HepG2 (cell line): Measurements from ENCODE around the gene AFF4. TPM values are rescaled to one million over a fixed set of nuclear protein-coding genes. Genes with fewer than 3 reads are reported as not detected.

ENCODE experiments used
- ATF2 ChIP-seq: sonication (generic); formaldehyde crosslinking; IDR thresholded peaks from 2 replicates; pipeline ENCODE4 v1.4.0; 2020; ENCODE audit warnings: missing genetic modification reagents
- E2F1 ChIP-seq: sonication (generic); formaldehyde crosslinking; IDR thresholded peaks from 2 replicates; pipeline ENCODE4 v1.5.0; 2020; ENCODE audit warnings: missing genetic modification reagents
- FOSL1 ChIP-seq: sonication (generic); formaldehyde crosslinking; IDR thresholded peaks from 2 replicates; pipeline ENCODE4 v1.9.0; 2021; ENCODE audit warnings: missing genetic modification reagents, borderline replicate concordance
- HNRNPK ChIP-seq: fragments of 200-400 bp; formaldehyde crosslinking; IDR thresholded peaks from 2 replicates; pipeline ENCODE4 v1.6.1; 2018; ENCODE audit warnings: low read length, low read depth, moderate library complexity, mild to moderate bottlenecking; ENCODE audit not compliant: poor library complexity, severe bottlenecking
- KDM4B ChIP-seq: sonication (generic); formaldehyde crosslinking; IDR thresholded peaks from 2 replicates; pipeline ENCODE4 v1.4.0; 2020; ENCODE audit warnings: missing genetic modification reagents
- NFKBIZ ChIP-seq: IDR thresholded peaks from 2 replicates; pipeline ENCODE4 v1.6.1; 2018; ENCODE audit warnings: missing genetic modification reagents, missing compliant biosample characterization
- NR2F2 ChIP-seq: IDR thresholded peaks from 2 replicates; pipeline ENCODE4 v1.6.1; 2012; ENCODE audit warnings: low read depth, inconsistent platforms, borderline replicate concordance
- REPIN1 ChIP-seq: sonication (generic); formaldehyde crosslinking; IDR thresholded peaks from 2 replicates; pipeline ENCODE4 v1.8.0; 2022; ENCODE audit warnings: missing genetic modification reagents, low read depth, mild to moderate bottlenecking, borderline replicate concordance
- SAP130 ChIP-seq: IDR thresholded peaks from 2 replicates; pipeline ENCODE4 v1.6.1; 2016; ENCODE audit warnings: low read depth
- SCMH1 ChIP-seq: sonication (generic); formaldehyde crosslinking; IDR thresholded peaks from 2 replicates; pipeline ENCODE4 v1.9.0; 2021; ENCODE audit warnings: missing genetic modification reagents, mild to moderate bottlenecking, borderline replicate concordance
- SP1 ChIP-seq, 2 experiments: fragments of 450-650 bp in 1 of 2; sonication (generic) in 1 of 2; formaldehyde crosslinking in 1 of 2; IDR thresholded peaks; 2 replicates each; pipeline versions ENCODE4 v1.4.0 to v1.6.1; 2016 to 2020; ENCODE audit warnings: missing genetic modification reagents in 1 of 2
- ZBTB10 ChIP-seq: sonication (generic); formaldehyde crosslinking; IDR thresholded peaks from 2 replicates; pipeline ENCODE4 v1.4.0; 2020; ENCODE audit warnings: missing genetic modification reagents, borderline replicate concordance
- ZBTB39 ChIP-seq: sonication (generic); formaldehyde crosslinking; IDR thresholded peaks from 2 replicates; pipeline ENCODE4 v1.5.0; 2020; ENCODE audit warnings: missing genetic modification reagents
- ZFP36L1 ChIP-seq: sonication (generic); formaldehyde crosslinking; IDR thresholded peaks from 2 replicates; pipeline ENCODE4 v1.8.0; 2022; ENCODE audit warnings: mild to moderate bottlenecking, missing genetic modification reagents, moderate library complexity
- ZNF331 ChIP-seq: sonication (generic); formaldehyde crosslinking; IDR thresholded peaks from 2 replicates; pipeline ENCODE4 v1.4.0; 2020; ENCODE audit warnings: missing genetic modification reagents
- ZNF337 ChIP-seq: sonication (generic); formaldehyde crosslinking; IDR thresholded peaks from 2 replicates; pipeline ENCODE4 v1.5.1; 2020; ENCODE audit warnings: missing genetic modification reagents, low read depth, mild to moderate bottlenecking, borderline replicate concordance
- ZNF550 ChIP-seq: sonication (generic); formaldehyde crosslinking; IDR thresholded peaks from 2 replicates; pipeline ENCODE4 v1.4.0; 2020; ENCODE audit warnings: mild to moderate bottlenecking, missing genetic modification reagents, borderline replicate concordance
- polyA plus RNA-seq, 8 experiments: library from polyadenylated mRNA; depleted of rRNA in 3 of 8; stranded (reverse) in 7 of 8; unstranded in 1 of 8; fragments of >200 nt; fragmentation: Illumina TruSeq in 4 of 8; extraction: Trizol in 4 of 8; gene quantifications; 2 replicates each; pipeline versions ENCODE4 v1.2.1 to v1.2.3, GENCODE V29; 2011 to 2016; ENCODE audit warnings: low read depth in 4 of 8, missing spikeins in 1 of 8, mixed read lengths in 1 of 8; ENCODE audit not compliant: insufficient read depth in 1 of 8
- total RNA-seq, 5 experiments: library from RNA; depleted of rRNA; stranded (reverse); fragments of >200 nt; fragmentation: Illumina TruSeq; extraction: Trizol; gene quantifications; 2 replicates each; pipeline ENCODE4 v1.2.3, GENCODE V29; 2016; ENCODE audit warnings: low read depth in 1 of 5

Gene AFF4
- total and polyA plus RNA-seq, 2 of the 13 experiments (the other 11 are each of a cell fraction or from before 2014, with no cell fraction given) = 22.1 to 25.5 TPM

GRCh38 chr5:132963171-132964104, at the start of gene AFF4 (continued):
- peak; percentile 82; the same call in 1 of the 2 replicates for TF ChIP-seq ZNF337 (CRISPR knock-in tag)
- TF ChIP-seq FOSL1 (CRISPR knock-in tag) = peak; percentile 45; the same call in 1 of the 2 replicates
- peak; percentile 51; the same call in 1 of the 2 replicates for TF ChIP-seq E2F1
- TF ChIP-seq ZNF550 (CRISPR knock-in tag) = no peak
- TF ChIP-seq ZBTB39 (CRISPR knock-in tag) = peak; percentile 68; the same call in 1 of the 2 replicates
- no peak for TF ChIP-seq REPIN1
- TF ChIP-seq SAP130 (CRISPR knock-in tag) = peak; percentile 97
- TF ChIP-seq ATF2 = peak; percentile 83
- TF ChIP-seq ZNF331 = peak; percentile 50; the same call in 1 of the 2 replicates
- TF ChIP-seq NFKBIZ = peak; percentile 86
- TF ChIP-seq ZFP36L1 (CRISPR knock-in tag) = peak; percentile 85; the same call in 1 of the 2 replicates
- TF ChIP-seq HNRNPK = peak; percentile 92
- TF ChIP-seq ZBTB10 (CRISPR knock-in tag) = 0 out of 2 replicates have a peak, but pooled peaks have one; percentile 16
- no peak for TF ChIP-seq NR2F2
- TF ChIP-seq SP1 (IDR thresholded peaks at IDR 0.05) = no peak
- TF ChIP-seq SP1 (CRISPR knock-in tag; IDR thresholded peaks at IDR 0.05) = peak; percentile 89
- TF ChIP-seq KDM4B (CRISPR knock-in tag) = 0 out of 2 replicates have a peak, but pooled peaks have one; percentile 16
- TF ChIP-seq SCMH1 (CRISPR knock-in tag) = no peak
